Measurements from ENCODE around the gene MMAA. TPM values are rescaled to one million over a fixed set of nuclear protein-coding genes. Genes with fewer than 3 reads are reported as not detected.

The MMAA gene
- total RNA-seq, 1 experiment from 2014 or later: 6.8 TPM

DNA sequence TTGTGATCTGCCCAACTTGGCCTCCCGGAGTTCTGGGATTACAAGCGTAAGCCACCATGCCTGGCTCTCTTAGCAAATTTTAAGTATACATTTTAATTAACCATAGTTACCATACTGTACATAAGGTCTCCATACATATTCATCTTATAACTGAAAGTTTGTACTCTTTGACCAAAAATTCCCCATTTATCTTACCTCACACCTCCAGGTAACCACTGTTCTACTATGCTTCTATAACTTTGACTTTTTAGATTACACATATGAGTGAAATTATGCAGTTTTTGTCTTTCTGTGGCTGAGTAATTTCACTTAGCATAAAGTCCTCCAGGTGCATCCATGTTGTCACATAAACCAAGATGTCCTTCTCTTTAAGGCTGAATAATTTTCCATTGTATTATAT is 78.1 kb downstream of the MMAA start:
- Histone ChIP-seq H3K36me3 (ENCODE audit: insufficient read depth, low read length, poor library complexity, severe bottlenecking) (no peaks in the 10 kb centered on the region), H3K27me3 (replicated peaks; ENCODE audit: insufficient read depth, low read depth, low read length, poor library complexity) (peaks cover 7% of the 10 kb centered on the region), H3K27ac (ENCODE audit: low read depth, low read length, poor library complexity, severe bottlenecking) (no peak overlapping the region), H3K9me3 (ENCODE audit: low read depth, low read length, poor library complexity, severe bottlenecking) (no peaks in the 10 kb centered on the region), H3K4me1 (ENCODE audit: insufficient read depth, low read length, poor library complexity, severe bottlenecking) (peaks cover 8% of the 10 kb centered on the region), H3K4me3 (ENCODE audit: low read depth, low read length, poor library complexity, severe bottlenecking) (no peak overlapping the region)
- ChIA-PET POLR2A (ENCODE audit: low non-redundant PET) (no interaction called here), CTCF (no interaction called here)
- DNase-seq (ENCODE audit: low spot score): no peak
- intact Hi-C loops (cut with micrococcal nuclease; ENCODE audit: unreplicated experiment): no loop called here
- no TSS peak for BruUV-seq (replicated peaks)
- TF ChIP-seq EZH2 (IDR thresholded peaks at IDR 0.05; ENCODE audit: borderline replicate concordance, low read depth, low read length, poor library complexity, severe bottlenecking): no peak
- TF ChIP-seq, protein P1, sequence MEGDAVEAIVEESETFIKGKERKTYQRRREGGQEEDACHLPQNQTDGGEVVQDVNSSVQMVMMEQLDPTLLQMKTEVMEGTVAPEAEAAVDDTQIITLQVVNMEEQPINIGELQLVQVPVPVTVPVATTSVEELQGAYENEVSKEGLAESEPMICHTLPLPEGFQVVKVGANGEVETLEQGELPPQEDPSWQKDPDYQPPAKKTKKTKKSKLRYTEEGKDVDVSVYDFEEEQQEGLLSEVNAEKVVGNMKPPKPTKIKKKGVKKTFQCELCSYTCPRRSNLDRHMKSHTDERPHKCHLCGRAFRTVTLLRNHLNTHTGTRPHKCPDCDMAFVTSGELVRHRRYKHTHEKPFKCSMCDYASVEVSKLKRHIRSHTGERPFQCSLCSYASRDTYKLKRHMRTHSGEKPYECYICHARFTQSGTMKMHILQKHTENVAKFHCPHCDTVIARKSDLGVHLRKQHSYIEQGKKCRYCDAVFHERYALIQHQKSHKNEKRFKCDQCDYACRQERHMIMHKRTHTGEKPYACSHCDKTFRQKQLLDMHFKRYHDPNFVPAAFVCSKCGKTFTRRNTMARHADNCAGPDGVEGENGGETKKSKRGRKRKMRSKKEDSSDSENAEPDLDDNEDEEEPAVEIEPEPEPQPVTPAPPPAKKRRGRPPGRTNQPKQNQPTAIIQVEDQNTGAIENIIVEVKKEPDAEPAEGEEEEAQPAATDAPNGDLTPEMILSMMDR (conservative IDR thresholded peaks at IDR 0.05; ENCODE audit: low read depth, low read length): no peak

DNA sequence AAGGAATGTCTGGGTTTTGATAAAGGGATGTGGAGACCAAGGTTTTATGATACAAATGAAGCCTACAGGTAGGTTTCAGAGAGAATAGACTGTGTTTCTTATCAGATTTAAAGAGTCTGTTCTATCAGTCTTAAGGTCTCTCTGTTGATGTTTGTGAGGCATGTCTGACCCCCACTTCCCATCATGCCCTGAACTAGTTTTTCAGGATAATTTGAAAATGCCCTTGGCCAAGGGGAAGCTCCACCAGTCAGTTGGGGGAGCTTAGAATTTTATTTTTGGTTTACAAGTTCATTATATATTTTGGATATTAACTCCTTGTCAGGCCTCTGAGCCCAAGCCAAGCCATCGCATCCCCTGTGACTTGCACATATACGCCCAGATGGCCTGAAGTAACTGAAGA is 79.3 kb downstream of the MMAA start:
- intact Hi-C loops (cut with micrococcal nuclease; ENCODE audit: unreplicated experiment): no loop called here
- H3K9me3 ChIP-seq (ENCODE audit: low read depth, low read length, poor library complexity, severe bottlenecking): no peaks in the 10 kb centered on the region
- TF ChIP-seq, protein P1 (conservative IDR thresholded peaks at IDR 0.05; ENCODE audit: low read depth, low read length): no peak
- no peak for TF ChIP-seq EZH2 (IDR thresholded peaks at IDR 0.05; ENCODE audit: borderline replicate concordance, low read depth, low read length, poor library complexity, severe bottlenecking)
- no peak overlapping the region for H3K27ac ChIP-seq (ENCODE audit: low read depth, low read length, poor library complexity, severe bottlenecking)
- H3K27me3 ChIP-seq (replicated peaks; ENCODE audit: insufficient read depth, low read depth, low read length, poor library complexity): peaks cover 7% of the 10 kb centered on the region
- DNase-seq (ENCODE audit: low spot score): no peak
- H3K4me3 ChIP-seq (ENCODE audit: low read depth, low read length, poor library complexity, severe bottlenecking): no peak overlapping the region
- H3K4me1 ChIP-seq (ENCODE audit: insufficient read depth, low read length, poor library complexity, severe bottlenecking): peaks cover 8% of the 10 kb centered on the region
- H3K36me3 ChIP-seq (ENCODE audit: insufficient read depth, low read length, poor library complexity, severe bottlenecking): no peaks in the 10 kb centered on the region
- BruUV-seq (replicated peaks): no TSS peak
- ChIA-PET CTCF (no interaction called here), POLR2A (ENCODE audit: low non-redundant PET) (no interaction called here)

DNA sequence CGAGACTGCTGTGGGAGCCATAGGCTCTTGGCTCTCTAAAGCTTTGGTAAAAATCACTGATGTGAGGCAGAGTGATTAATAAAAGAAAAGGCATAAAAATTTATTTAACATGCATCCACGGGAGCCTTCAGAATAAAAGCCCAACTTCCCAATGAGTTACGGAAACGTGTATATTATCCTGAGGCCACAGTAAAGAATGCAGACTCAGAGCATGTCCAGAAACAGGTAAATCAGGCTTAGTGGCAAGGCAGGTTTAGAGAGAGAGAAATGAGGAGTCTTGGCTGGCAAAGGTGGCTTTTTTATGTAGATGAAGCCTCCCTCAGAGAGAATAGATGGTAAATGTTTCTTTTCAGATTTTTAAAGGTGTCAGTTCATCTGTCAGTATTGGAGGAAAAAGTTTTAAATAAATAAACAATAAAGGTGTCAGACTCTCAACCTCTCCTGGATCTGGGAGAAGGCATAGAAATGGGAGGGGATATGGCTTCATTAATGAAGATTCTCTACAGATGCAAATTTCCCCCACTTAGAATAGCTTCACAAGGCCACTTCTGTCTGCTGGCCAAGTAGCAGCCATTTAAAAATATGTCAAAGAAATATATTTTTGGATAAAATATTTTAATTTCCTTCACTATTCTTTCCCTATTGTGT is 84.8 kb downstream of the MMAA start:
- H3K27me3 ChIP-seq (replicated peaks; ENCODE audit: insufficient read depth, low read depth, low read length, poor library complexity): no peaks in the 10 kb centered on the region
- no peak overlapping the region for H3K4me3 ChIP-seq (ENCODE audit: low read depth, low read length, poor library complexity, severe bottlenecking)
- intact Hi-C loops (cut with micrococcal nuclease; ENCODE audit: unreplicated experiment): no loop called here
- H3K9me3 ChIP-seq (ENCODE audit: low read depth, low read length, poor library complexity, severe bottlenecking): no peaks in the 10 kb centered on the region
- no peaks in the 10 kb centered on the region for H3K4me1 ChIP-seq (ENCODE audit: insufficient read depth, low read length, poor library complexity, severe bottlenecking)
- TF ChIP-seq, protein P1 (conservative IDR thresholded peaks at IDR 0.05; ENCODE audit: low read depth, low read length): no peak
- TF ChIP-seq EZH2 (IDR thresholded peaks at IDR 0.05; ENCODE audit: borderline replicate concordance, low read depth, low read length, poor library complexity, severe bottlenecking): no peak
- no TSS peak for BruUV-seq (replicated peaks)
- H3K27ac ChIP-seq (ENCODE audit: low read depth, low read length, poor library complexity, severe bottlenecking): no peak overlapping the region
- ChIA-PET CTCF (no interaction called here), POLR2A (ENCODE audit: low non-redundant PET) (no interaction called here)
- no peak for DNase-seq (ENCODE audit: low spot score)
- H3K36me3 ChIP-seq (ENCODE audit: insufficient read depth, low read length, poor library complexity, severe bottlenecking): no peaks in the 10 kb centered on the region
